ENCODE data around the gene RTL1.

DNA sequence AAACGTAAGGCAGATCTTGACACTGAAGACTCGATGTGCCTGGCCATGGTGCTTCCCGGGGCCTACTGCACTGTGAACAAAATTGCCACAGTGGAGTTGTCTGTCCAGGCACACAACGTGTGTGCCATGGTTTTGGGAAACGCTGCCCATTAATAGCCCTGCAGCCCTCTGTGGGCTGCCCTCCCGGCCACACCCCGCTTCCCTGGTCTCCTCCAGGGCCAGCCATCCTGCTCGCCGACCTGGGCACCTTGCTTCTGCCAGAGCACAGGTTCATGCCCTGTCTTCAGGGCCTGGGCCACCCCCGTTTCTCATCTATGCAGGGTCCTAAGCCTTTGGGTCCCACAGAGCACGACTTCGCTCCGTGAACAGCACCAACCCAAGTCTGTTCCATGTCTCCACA is 58.7 kb downstream of the RTL1 start:
- TF ChIP-seq, protein P1, sequence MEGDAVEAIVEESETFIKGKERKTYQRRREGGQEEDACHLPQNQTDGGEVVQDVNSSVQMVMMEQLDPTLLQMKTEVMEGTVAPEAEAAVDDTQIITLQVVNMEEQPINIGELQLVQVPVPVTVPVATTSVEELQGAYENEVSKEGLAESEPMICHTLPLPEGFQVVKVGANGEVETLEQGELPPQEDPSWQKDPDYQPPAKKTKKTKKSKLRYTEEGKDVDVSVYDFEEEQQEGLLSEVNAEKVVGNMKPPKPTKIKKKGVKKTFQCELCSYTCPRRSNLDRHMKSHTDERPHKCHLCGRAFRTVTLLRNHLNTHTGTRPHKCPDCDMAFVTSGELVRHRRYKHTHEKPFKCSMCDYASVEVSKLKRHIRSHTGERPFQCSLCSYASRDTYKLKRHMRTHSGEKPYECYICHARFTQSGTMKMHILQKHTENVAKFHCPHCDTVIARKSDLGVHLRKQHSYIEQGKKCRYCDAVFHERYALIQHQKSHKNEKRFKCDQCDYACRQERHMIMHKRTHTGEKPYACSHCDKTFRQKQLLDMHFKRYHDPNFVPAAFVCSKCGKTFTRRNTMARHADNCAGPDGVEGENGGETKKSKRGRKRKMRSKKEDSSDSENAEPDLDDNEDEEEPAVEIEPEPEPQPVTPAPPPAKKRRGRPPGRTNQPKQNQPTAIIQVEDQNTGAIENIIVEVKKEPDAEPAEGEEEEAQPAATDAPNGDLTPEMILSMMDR (IDR thresholded peaks at IDR 0.05) = no peak
- TF ChIP-seq POLR2A (IDR thresholded peaks at IDR 0.05) (no peak), EP300 (IDR thresholded peaks at IDR 0.05; ENCODE audit: low read depth) (no peak)

Data from transverse colon (tissue), 3 donors.